Keratinocyte (primary cell): ENCODE results near the gene CHAC1. TPM values are rescaled to one million over a fixed set of nuclear protein-coding genes. Genes with fewer than 3 reads are reported as not detected.

ENCODE experiments used
- DNase-seq: peaks from one replicate; pipeline ENCODE4 v3.0.0-alpha.2; 2011; ENCODE audit warnings: low read depth, missing footprints, low spot score
- FAIRE-seq: peaks from 2 replicates; lab custom pipeline; 2011; peaks lifted over from hg19 to GRCh38; lab: Jason Lieb, UNC
- H2AFZ ChIP-seq: 2 replicates; pipeline ENCODE4 v1.6.0; 2012; ENCODE audit warnings: low read length, control low read depth, inconsistent platforms; ENCODE audit not compliant: control insufficient read depth
- H3K27ac ChIP-seq: 2 replicates; pipeline ENCODE4 v1.5.1; 2011; ENCODE audit warnings: low read length; ENCODE audit not compliant: control insufficient read depth, insufficient read depth
- H3K27me3 ChIP-seq: 3 replicates; pipeline ENCODE4 v1.6.0; 2011; ENCODE audit warnings: low read length; ENCODE audit not compliant: control insufficient read depth, insufficient read depth; ENCODE audit errors: extremely low read depth
- H3K36me3 ChIP-seq, 2 experiments: 2 replicates in 1 of 2; 3 replicates in 1 of 2; pipeline ENCODE4 v1.5.1; 2011; ENCODE audit warnings: low read length in 2 of 2, mild to moderate bottlenecking in 1 of 2; ENCODE audit not compliant: control insufficient read depth in 2 of 2, insufficient read depth in 2 of 2; ENCODE audit errors: extremely low read depth in 1 of 2
- H3K4me1 ChIP-seq: 3 replicates; pipeline ENCODE4 v1.5.1; 2011; ENCODE audit warnings: low read length; ENCODE audit not compliant: control insufficient read depth, insufficient read depth; ENCODE audit errors: extremely low read depth
- H3K4me2 ChIP-seq: 3 replicates; pipeline ENCODE4 v1.6.0; 2011; ENCODE audit warnings: low read depth, low read length; ENCODE audit not compliant: control insufficient read depth, insufficient read depth; ENCODE audit errors: extremely low read depth
- H3K4me3 ChIP-seq, 3 experiments: fragments of 200-600 bp in 1 of 3; sonication (generic) in 1 of 3; 2 replicates in 2 of 3; 3 replicates in 1 of 3; pipeline ENCODE4 v1.5.1; 2011 to 2016; ENCODE audit warnings: low read length in 3 of 3, mild to moderate bottlenecking in 3 of 3, control low read depth in 2 of 3, inconsistent platforms in 1 of 3, low read depth in 1 of 3, mixed read lengths in 1 of 3, mixed run types in 1 of 3, moderate library complexity in 1 of 3; ENCODE audit not compliant: control insufficient read depth in 2 of 3, insufficient read depth in 2 of 3; ENCODE audit errors: extremely low read depth in 1 of 3
- H3K79me2 ChIP-seq: 2 replicates; pipeline ENCODE4 v1.6.0; 2012; ENCODE audit warnings: low read length; ENCODE audit not compliant: control insufficient read depth, insufficient read depth
- H3K9ac ChIP-seq: 3 replicates; pipeline ENCODE4 v1.6.0; 2011; ENCODE audit warnings: low read length; ENCODE audit not compliant: control insufficient read depth, insufficient read depth; ENCODE audit errors: extremely low read depth
- H3K9me1 ChIP-seq: 3 replicates; pipeline ENCODE4 v1.6.0; 2011; ENCODE audit warnings: low read length; ENCODE audit not compliant: control insufficient read depth, insufficient read depth; ENCODE audit errors: extremely low read depth
- H3K9me3 ChIP-seq: 2 replicates; pipeline ENCODE4 v1.5.1; 2012; ENCODE audit warnings: low read depth, low read length; ENCODE audit not compliant: control insufficient read depth
- H4K20me1 ChIP-seq: 3 replicates; pipeline ENCODE4 v1.6.0; 2011; ENCODE audit warnings: low read length; ENCODE audit not compliant: control insufficient read depth, insufficient read depth; ENCODE audit errors: extremely low read depth
- CTCF ChIP-seq, 3 experiments: IDR thresholded peaks in 1 of 3; conservative IDR thresholded peaks in 1 of 3; optimal IDR thresholded peaks in 1 of 3; 2 replicates in 2 of 3; 3 replicates in 1 of 3; pipeline versions ENCODE3 to v1.5.1; 2011; ENCODE audit warnings: low read length in 3 of 3, mild to moderate bottlenecking in 3 of 3, moderate library complexity in 2 of 3, control low read depth in 1 of 3, inconsistent platforms in 1 of 3; ENCODE audit not compliant: insufficient read depth in 2 of 3; ENCODE audit errors: extremely low read depth in 1 of 3
- EZH2 ChIP-seq: IDR thresholded peaks from one replicate; pipeline ENCODE4 v1.6.1; 2012; ENCODE audit warnings: inconsistent platforms, mild to moderate bottlenecking, low read length, moderate library complexity
- dilution Hi-C: fragments of 300-500 bp; cut with MboI; formaldehyde crosslinking; loops from one replicate; pipeline ENCODE4 v1.7.0; 2020; ENCODE audit warnings: low sequenced_read_pairs; ENCODE audit not compliant: extremely low pct_ligation_motif_present
- polyA minus RNA-seq, 3 experiments: library from RNA; depleted of rRNA, polyadenylated mRNA; stranded (reverse); fragments of >200 nt; gene quantifications; 1 replicate in 1 of 3; 2 replicates in 1 of 3; 3 replicates in 1 of 3; pipeline ENCODE4 v1.2.3, GENCODE V29; 2011
- polyA plus RNA-seq, 5 experiments: library from polyadenylated mRNA; depleted of rRNA in 3 of 5; stranded (reverse) in 3 of 5; stranded (forward) in 1 of 5; unstranded in 1 of 5; fragments of >200 nt; gene quantifications; 1 replicate in 1 of 5; 2 replicates in 3 of 5; 3 replicates in 1 of 5; pipeline versions ENCODE4 v1.2.1 to v1.2.3, GENCODE V29; 2011 to 2012; ENCODE audit warnings: missing spikeins in 2 of 5, low read depth in 1 of 5, low replicate concordance in 1 of 5

CHAC1 gene
- polyA plus RNA-seq (6.4 to 7.2 TPM (median 6.9 TPM) in 3 replicates), polyA minus RNA-seq (3.6 to 4.4 TPM (median 4.1 TPM) in 3 replicates)
- polyA plus RNA-seq (2011; ENCODE audit: low read depth), result 8.1 TPM
- polyA plus RNA-seq (2011; cell fraction: cytosol; rRNA removed), result 6.5 and 7.4 TPM in 2 replicates
- polyA plus RNA-seq (2011; cell fraction: nucleus; rRNA removed), result 12.4 and 12.8 TPM in 2 replicates
- 5.7 and 41.9 TPM in 2 replicates for polyA plus RNA-seq (2012; ENCODE audit: low replicate concordance)
- 15.9 TPM for polyA minus RNA-seq (2011; cell fraction: cytosol; rRNA and poly(A)+ RNA removed)
- polyA minus RNA-seq (2011; cell fraction: nucleus; rRNA and poly(A)+ RNA removed), result 7.1 and 11.8 TPM in 2 replicates

DNA sequence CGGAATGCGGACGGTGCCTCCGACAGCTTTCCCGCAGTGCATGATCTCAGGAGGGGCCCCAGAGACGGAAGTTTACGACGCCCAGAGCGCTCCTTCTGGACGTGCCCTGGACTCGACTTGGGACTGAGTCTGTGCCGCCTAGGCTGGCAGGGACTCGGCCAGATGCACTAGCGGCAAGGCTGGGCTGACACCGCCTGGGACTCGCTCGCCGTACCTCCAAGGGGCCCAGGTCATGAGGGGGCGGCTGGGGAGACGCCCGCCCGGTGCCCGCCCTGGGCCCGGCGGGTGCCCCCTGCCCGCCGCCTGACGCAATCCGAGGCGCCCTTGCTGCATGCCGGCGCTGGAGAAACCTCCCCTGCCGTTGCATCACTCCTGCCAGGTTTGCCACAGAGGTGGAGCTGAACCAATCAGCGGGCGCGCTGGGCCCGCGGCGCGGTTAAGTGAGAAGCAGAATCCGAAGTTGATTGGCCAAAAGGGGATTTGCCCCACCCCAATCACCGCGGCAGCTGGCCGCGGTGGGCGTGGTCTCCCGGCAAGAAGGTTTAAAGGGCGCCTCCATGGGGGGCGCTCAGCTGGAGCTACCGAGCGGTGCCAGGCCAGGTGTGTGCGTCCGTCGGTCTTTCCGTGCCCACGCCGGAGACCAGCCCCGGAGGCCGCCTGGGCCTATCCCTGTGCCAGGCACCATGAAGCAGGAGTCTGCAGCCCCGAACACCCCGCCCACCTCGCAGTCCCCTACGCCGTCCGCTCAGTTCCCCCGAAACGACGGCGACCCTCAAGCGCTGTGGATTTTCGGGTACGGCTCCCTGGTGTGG is at the start of gene CHAC1:
CHAC1 (plus strand) TSS at position 571 of the 812 bp plus-strand sequence; CDS start at position 684, 113 bp downstream.
- no peaks in the 10 kb centered on the region for H3K79me2 ChIP-seq
- peak within 1 kb of the TSS; percentile 75 to 87 (median 86) for H3K4me3 ChIP-seq
- peaks cover 3% of the 10 kb centered on the region for H4K20me1 ChIP-seq
- dilution Hi-C loops, result no loop called here
- peaks cover 4 to 15% of the 10 kb centered on the region in 2 experiments for H3K36me3 ChIP-seq
- peak within 1 kb of the TSS; percentile 87 for H3K9ac ChIP-seq
- DNase-seq, result peak; percentile 87
- H3K9me1 ChIP-seq, result no peaks in the 10 kb centered on the region
- peaks cover 20% of the 10 kb centered on the region for H3K4me1 ChIP-seq
- peak; percentile 36 for FAIRE-seq
- no peaks in the 10 kb centered on the region for H3K27me3 ChIP-seq
- H3K4me2 ChIP-seq, result peak within 1 kb of the TSS; percentile 89
- no peaks in the 10 kb centered on the region for H3K9me3 ChIP-seq
- H2AFZ ChIP-seq, result peak within 1 kb of the TSS; percentile 92
- TF ChIP-seq EZH2 (no peak), CTCF (optimal IDR thresholded peaks at IDR 0.05 in 1 of 3, IDR thresholded peaks at IDR 0.05 in 1 of 3, conservative IDR thresholded peaks at IDR 0.05 in 1 of 3; ENCODE audit: extremely low read depth in 1 of 3, insufficient read depth in 2 of 3, low read length in 3 of 3) (peak in 1 of 3 experiments; percentile 13)
- peak within 1 kb of the TSS; percentile 82 for H3K27ac ChIP-seq

DNA sequence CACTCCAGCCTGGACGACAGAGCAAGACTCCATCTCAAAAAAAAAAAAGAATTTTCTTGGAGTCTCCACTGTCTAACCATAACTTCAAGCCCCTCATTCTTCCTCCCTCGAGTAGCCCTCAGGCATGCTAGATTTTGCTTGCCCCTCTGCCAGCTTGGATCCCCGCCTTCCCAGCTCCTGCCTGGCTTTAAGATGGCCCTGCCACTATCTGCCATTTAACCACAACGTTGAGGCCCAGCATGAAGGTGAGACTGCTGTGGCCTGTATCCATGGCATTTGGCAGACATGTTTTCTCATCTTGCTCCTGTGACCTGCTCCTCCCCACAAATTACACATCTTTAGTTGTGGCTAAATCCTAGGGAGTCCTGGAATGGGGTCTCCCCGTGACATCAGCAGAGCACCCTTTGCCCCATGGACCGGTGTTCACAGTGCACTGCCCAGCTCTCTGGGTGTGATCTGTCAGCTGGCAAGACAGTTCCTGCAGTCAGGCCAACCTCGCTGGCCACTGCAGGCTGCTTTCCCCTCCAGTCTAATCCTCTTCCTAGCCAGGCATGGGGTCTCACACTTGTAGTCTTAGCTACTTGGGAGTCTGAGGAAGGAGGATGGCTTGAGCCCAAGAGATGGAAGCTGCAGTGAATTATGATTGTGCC is 48.6 kb upstream of the CHAC1 start:
- DNase-seq, result no peak
- peaks cover 28% of the 10 kb centered on the region for H3K4me1 ChIP-seq
- peaks cover 9% of the 10 kb centered on the region for H3K79me2 ChIP-seq
- no peak overlapping the region for H3K9ac ChIP-seq
- peaks cover 4% of the 10 kb centered on the region for H3K9me1 ChIP-seq
- FAIRE-seq, result no peak
- H3K27ac ChIP-seq, result no peak overlapping the region
- H2AFZ ChIP-seq, result no peak overlapping the region
- H3K27me3 ChIP-seq, result no peaks in the 10 kb centered on the region
- H3K36me3 ChIP-seq, result peaks cover 24 to 28% of the 10 kb centered on the region in 2 experiments
- no peak overlapping the region for H3K4me3 ChIP-seq
- peaks cover 3% of the 10 kb centered on the region for H4K20me1 ChIP-seq
- no peaks in the 10 kb centered on the region for H3K9me3 ChIP-seq
- dilution Hi-C loops, result loop anchor here (25.0 kb wide), 1 partner anchor 108 kb away; no protein-coding TSS in a partner anchor
- no peak overlapping the region for H3K4me2 ChIP-seq
- TF ChIP-seq EZH2 (no peak), CTCF (optimal IDR thresholded peaks at IDR 0.05 in 1 of 3, IDR thresholded peaks at IDR 0.05 in 1 of 3, conservative IDR thresholded peaks at IDR 0.05 in 1 of 3; ENCODE audit: extremely low read depth in 1 of 3, insufficient read depth in 2 of 3, low read length in 3 of 3) (no peak)
